OCI-M1 (cell line): ENCODE results near the gene TBC1D14.

Experiments
- DNase-seq: peaks from one replicate; lab custom pipeline; 2025; lab: John Stamatoyannopoulos, UW

The TBC1D14 gene

DNA sequence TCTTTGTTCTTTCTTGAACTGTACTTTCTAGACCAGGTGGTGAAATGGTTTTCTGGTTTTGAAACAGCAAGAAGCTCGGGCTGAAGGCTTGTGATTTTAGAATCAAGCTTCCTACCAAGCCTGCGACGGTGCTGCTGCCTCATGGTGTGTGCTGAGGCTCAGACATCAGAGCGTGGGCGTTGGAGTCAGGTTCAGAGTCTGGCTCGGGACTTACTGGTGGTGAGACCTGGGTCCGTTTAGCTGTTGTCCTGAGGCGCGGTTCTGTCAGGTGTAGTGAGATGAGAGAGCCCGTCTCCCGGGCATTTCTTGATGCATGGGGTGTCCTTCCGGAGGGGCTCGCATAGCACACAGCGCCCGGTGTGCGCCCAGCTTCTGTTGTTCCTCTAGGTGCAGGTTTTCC lies 113.9 kb downstream of the TBC1D14 start:
- DNase-seq, result no peak

DNA sequence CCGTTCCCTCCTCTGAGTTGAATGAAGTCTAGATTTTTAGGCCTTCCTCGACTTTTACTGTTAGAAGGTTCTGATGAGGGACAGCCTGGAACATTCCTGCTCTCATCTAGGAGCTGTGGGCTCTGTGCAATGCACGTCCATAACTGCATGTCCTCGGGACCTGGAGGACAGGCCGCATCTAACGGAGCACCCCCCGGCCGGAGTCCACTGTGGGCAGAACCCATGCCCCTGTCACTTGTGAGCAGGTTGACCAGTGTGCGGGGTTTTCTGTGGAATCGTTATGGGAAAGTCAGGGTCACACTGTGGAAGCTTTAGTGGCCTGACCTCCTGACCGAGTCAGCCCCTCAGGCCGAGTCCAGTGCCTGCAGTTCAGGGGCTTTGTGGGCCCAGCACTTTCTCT lies 114.3 kb downstream of the TBC1D14 start:
- no peak for DNase-seq

DNA sequence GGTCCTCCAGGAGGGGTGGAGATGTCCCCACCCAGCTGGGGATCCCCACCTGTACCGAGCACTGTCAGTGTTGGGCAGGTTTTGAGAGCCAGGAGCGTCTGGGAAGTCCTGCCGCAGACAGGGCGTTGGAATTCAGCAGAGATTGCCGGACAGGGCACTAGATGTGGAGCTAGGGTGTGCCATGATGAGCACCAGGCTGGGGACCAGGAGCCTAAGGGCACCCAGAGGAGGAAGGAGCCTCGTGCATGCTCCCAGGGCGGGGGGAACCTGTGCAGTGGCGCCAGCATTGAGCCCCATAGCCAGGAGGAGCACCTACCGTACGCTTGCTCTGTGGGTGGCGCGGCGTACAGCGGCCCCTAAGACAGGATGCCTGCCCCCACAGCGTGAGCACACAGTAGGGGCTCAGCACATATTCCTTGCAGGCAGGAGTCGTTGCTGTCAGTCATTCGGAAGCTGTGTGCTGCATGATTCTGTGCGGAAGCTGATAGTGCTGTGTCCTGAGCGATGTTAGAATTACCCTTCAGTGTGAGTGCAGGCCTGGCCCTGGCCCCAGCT lies 114.8 kb downstream of the TBC1D14 start:
- DNase-seq, result no peak

DNA sequence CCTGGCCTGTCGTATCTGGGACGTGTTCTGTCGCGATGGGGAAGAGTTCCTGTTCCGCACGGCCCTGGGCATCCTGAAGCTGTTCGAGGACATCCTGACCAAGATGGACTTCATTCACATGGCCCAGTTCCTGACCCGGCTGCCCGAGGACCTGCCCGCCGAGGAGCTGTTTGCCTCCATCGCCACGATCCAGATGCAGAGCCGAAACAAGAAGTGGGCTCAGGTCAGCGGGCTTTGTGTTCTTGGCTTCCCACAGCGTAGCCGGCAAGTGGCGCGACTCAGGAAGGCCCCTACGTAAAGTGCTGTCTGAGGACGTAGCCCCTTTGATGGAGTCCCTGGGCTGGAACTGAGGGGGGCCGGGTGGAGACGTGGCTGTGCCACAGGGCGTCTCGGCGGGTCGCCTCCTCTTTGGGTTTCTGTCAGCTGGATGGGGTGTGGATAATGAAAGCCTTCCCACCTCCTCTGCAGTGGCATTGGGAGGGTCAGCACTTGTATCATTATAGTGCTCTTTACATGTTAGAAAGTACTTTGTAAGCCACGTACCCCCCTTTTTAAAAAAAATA lies 115.5 kb downstream of the TBC1D14 start:
- no peak for DNase-seq

DNA sequence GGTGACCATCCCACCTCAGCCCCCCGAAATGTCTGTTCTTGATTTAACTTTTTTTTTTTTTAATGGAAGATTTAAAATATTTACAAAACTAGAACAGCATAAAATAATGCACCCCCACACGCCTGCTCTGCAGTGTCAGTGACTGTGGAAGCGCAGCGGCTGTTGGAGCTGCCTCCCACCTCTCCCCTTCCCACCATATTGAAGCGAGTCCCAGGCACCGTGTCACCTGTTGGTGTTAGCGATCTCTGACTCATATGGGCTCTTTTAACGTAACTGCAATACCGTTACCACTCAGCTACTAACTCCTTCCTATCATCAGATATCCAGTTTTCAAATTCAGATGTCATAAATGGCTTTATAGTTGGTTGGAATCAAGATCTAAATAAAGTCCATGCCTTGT lies 116.5 kb downstream of the TBC1D14 start:
- no peak for DNase-seq

DNA sequence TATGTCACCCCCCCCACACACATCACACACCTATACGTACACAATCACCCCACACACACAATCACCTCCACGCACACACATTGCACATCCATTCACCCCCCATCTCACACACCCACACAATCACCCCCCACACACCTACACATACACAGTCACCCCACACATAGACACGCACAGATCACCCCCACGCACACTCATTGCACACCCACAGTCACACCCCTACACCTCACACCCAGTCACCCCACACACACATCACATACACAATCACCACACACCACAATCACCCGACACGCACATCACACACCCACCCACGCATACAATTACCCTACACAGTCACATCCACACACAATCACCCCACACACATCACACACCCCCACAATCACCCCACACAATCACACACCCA lies 117.7 kb downstream of the TBC1D14 start:
- DNase-seq, result no peak

DNA sequence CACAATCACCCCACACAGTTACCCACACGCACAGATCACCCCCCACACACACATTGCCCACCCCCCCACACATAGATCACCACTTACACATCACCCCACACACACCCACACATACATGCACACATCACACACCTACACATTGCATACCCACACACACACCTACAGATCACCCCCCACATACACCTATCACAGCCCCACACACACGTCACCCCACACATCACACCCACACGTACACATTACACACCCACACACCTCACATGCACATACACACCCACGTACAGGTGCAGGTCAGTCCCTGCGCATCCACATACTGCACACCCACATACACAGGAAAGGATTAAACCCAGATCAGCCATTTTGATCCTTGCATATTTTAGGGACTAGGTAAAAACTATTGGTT lies 118.3 kb downstream of the TBC1D14 start:
- no peak for DNase-seq

DNA sequence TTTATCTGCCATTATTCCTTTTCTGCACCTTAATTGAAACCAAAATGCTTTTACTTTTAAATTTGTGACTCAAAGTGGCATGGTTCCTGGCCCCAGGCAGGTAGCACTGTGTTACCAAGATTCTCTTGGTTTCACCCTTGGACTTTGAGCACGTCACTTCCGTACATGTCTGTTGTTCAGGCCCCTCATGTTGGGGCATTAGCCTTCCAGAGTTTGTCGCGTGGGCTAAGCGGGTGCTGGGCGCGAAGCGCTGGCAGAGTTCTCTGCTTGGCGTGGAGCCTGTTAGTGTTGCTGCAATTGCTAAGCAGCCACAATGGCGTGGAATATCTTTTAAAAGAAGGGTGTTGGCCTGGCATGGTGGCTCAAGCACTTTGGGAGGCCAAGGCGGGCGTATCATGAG lies 119.6 kb downstream of the TBC1D14 start:
- no peak for DNase-seq

DNA sequence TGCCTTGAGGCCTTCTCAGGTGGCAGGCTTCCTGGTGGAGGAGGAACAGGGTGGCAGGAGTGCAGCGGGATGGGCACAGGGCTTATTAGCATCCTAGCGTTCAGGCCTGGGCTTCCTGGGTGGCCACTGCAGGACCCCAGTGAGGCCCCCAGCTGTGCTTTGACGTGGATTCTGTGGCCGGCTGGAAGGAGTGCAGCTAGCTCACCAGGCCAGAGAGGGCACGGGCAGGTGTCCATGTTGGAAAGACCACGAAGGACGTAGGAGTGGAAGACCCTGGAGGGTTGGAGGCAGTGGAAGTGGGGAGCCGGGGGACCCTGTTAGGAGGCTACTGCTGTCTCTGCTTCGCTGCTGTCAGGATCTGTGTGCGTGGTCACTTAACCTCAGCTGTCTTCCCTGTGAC lies 120.3 kb downstream of the TBC1D14 start:
- DNase-seq, result no peak

DNA sequence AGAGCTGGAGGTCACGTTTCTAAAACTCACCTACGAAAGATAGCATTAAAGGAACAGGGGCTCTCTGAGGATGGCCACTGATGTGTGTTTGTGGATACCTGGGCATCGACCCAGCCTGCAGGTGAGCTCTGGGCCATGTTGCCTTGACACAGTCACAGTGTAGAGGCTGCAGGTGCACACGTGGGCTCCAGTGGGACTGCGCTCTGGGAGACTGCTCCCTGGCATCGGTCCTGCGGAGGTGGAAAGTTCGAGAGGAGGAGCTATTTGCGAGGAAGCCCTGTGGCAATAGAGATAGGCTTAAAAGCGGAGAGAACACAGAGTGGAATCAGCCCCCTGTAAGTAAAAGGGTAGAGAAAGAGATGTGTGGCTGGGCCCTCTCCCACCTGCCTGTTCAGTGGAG lies 121.2 kb downstream of the TBC1D14 start:
- no peak for DNase-seq

DNA sequence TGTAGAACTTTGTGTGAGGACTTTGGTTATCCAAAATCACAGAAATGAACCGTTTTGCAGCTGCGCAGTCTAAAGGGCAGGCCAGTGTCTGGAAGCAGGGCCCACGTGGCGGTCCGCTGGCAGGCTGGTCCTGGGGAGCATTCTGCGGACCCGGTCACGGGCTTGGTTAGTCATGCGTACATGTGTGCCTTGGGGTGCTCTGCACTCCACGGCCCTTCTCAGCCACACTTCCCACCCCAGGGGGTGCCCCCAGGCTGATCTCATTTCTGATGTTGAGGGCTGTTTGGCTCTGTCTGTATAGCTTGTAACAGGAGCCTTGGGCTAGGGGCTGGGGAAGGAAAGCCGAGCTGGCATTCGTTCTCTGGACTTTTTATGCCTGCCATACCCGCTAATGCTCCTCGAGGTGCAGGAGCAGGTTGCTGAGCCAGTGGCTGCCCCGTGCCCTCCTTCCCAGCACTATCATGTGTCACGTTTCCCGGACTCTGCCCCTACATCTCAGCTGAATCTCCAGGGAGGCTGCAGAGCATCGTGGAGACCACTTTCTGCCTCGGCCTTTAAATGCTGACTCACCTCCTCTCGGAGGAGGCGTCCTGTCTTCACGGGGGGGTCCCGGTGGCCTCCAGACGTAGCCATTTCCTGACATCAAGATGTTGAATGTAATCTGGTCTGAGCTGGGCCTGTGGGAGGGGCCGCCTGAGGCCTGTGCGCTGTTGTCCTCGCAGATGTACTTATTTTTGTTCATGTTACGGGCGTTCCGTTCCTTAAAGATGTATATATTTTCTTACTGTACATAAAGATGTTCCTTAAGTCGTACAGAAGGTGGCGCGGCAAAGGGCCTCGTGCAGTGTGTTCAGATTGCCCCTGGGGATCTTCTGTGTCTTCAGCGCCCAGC lies 122.2 kb downstream of the TBC1D14 start:
- DNase-seq, result no peak

DNA sequence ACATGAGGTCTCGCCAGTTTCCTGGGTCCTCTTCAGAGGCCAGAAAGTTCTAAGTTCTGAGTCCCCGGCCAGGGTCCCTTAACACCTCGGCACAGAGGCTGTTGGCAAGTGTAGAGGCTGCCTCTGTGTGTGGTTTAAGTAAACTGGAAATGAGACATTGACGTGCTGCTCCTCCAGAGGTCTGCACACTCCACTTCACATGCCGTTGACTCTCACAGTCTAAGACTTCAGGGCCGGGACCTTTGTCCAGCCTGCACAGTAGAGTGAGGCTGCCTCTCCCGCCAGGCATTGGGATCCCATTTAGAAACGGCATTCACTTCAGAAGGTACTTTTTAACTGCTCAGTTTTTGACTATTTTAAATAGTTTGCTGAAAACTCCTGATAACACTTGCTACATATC lies 123.0 kb downstream of the TBC1D14 start:
- no peak for DNase-seq

DNA sequence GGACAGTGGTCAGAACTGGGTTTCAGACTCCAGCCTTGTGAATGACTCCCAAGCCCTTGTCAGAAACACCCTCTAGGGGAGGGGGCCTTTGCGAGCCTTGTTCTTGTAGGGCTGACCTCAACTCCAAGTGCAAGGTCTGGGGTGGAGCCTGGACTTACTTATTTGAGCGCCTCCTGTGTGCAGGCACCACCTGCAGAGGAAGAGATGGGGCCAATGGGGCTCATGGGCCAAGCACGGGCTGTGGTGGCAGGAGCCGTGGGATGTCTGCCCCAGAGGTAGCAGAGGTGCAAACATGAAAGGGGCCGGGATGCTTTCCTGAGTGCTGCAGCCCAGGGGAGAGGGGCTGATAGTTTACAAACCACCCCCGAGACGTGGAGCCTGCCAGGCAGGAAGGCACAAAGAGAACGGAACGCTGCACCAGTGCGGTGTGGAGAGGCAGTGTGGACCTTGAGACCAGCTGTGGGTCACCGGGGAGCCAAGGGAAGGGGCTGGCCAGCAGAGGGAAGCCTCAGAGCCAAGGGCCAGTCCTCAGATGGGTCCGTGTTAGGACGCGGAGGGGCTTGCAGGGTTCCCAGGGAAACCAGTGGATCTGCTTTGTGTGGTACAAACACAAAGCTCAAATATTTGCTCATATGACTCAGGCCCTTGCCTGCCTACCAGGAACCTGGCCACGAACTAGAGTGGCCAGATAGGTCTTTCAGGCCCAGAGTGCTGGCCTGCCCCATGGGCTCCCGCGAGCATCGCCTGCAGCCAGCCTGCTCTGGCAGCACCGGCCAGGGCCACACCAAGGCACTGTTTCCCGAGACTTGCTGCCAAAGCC lies 124.8 kb downstream of the TBC1D14 start:
- DNase-seq, result no peak

DNA sequence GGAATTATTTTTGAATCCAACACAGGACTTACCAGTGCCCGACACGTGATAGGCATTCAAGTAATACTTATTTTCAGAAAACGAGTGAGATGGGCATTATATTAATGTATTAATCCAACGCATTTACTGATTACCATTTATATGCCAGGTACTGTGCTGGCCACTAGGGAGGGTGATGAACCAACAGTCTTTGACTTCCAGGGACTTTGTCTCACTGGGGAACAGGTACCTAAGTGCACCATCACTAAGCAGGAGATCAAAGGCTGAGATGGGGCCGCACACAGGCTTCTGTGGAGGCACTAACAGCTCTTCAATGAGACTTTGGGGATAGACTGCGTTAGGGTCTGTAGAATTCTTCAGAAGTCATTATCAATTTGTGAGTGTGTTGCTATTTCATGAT lies 127.8 kb downstream of the TBC1D14 start:
- DNase-seq, result peak; percentile 4

DNA sequence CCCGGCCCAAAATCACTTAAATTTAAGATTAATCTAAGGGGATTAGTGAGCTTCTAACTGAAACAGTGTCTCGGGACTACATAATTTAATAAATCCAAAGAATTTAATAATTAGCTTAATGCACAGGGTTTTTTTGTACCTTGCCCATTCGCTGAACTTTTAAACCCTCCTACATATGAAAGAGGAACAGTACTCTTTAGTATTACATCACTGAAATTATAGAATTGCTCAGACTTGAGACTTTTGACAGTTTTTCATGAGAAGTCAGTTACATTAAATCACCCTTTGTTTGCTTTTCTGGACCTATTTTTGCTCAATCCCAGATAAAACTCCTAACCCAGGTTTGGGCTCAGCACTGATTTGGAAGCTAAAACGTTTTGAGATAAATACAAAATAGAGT lies 131.1 kb downstream of the TBC1D14 start:
- DNase-seq, result no peak

DNA sequence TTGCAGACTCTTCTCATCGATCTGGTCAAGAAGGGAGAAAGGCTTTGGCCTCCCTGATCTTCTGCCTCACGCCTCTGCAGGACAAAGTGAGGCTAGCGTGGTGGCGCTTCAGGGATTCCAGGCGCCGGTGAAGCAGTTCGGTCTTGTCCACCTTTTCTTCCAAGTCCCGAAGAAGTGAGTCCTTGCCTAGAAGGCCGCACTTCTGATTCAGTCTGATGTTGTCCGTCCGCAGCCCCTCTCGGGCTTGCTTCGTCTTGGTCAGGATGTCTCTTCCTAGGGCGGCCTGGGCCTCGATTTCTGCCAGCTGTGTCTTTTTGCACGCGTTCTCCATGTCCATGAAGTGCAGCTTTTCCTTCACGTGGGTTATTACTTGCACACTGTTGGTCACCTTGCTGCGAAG lies 131.6 kb downstream of the TBC1D14 start:
- DNase-seq, result no peak

DNA sequence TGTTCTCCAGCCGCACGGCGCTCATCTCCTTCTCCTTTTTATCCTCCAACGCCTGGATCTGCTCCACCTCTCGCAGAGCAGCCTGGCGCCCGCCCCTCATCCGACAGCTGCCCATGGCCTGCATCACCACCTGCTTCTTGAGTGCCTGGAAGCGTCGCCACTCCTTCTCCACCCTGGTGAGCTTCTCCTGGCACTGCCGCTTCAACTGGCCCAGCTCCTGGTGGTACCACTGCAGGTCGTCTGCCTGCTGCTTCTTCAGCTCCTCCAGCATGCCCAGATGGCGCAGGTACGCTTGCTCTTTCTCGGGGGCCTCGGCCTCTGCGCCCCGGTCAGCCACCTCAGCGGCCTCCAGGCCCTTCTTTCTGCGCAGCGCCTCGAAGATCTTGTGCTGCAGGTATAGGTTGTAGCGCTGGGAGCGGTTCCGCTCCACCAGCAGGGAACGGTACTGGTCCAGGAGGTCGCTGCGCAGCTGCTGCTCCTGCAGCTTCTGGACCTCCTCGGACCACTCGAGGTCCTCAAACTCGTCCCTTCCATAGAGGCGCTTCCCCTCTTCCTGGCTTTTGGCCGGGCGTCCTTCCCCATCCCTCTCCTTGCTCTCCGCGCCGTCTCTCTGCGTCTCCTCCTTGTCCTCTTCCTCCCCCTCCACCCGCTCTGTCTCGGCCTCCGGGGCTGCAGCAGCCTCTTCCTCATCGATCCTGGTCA lies 132.3 kb downstream of the TBC1D14 start:
- DNase-seq, result no peak

DNA sequence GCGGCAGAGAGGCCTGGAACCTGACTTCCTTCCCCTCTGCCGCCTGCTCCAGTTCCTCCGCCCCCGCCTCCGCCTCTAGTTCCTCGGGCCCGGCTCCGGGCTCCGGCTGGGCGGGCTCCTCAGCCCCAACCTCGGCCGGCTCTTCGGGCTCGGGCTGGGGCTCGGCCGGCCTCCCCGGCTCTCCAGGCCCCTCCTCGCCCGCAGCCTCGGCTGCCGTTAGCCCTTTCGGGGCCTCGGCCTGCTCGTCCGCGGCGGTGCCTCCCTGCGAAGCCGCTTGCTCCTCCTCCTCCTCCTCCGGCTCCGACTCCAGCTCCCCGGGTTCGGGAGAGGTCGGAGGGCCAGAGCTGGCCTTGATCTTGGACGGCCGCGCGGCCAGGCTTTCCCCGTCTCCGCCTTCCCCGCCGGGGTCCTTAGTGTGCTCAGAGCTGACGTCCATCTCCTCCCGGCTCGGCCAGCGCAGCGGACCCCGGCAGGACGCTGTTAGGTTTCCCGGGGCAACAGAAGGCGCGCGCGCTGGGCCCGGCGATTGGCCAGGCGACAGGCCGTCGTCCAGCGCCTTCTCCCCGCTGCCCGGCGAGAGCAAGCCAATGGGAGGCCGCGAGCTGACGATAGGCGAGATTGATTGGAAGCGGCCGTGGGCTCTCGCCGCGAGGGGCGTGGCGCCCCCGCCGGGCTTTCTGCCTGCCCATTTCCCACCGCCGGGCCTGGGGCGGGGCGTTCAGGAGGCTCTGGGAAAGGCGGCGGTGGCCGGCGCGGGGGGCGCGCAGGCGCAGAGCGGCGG lies 133.1 kb downstream of the TBC1D14 start:
- DNase-seq, result peak; percentile 98

DNA sequence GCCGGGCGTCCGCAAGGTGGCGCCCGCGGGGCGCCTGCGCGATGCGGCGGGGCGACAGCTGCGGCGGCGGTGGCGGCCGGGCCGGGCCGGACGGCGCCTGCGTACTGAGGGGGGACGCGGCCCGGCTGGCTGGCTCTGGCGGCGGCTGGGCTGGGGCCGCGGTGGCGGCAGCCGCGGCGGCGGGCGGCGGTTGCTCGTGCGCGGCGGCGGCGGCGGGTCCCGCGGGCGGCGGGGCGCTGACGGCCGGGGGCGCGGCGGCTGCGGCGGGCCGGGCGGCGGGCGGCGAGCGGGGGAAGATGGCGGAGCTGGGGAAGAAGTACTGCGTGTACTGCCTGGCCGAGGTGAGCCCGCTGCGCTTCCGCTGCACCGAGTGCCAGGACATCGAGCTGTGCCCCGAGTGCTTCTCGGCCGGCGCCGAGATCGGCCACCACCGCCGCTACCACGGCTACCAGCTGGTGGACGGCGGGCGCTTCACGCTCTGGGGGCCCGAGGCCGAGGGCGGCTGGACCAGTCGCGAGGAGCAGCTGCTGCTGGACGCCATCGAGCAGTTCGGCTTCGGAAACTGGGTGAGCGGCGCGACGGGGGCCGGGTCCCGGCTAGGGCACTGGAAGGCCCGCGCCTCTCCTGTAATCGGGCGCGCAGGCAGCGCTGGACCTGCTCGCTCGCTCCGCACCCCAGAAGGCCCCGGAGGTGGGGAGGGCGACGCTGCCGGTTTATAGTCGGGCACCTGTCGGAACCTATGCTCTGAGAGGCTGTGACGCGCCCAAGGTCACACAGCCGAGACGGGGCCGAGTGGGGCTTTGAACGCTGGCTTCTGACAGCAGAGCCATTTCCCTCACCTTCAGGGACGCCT lies 133.9 kb downstream of the TBC1D14 start, which contains the start of gene TADA2B:
Gene TADA2B (plus strand): TSS at position 89 of the 853 bp plus-strand sequence. CDS start 208 bp downstream, at position 297.
- DNase-seq, result peak; percentile 55
